ENCODE measurements around the gene PRR35. TPM values are rescaled to one million over a fixed set of nuclear protein-coding genes. Genes with fewer than 3 reads are reported as not detected.

PRR35 gene
- total RNA-seq, 1 donor from 2014 or later, result not detected

DNA sequence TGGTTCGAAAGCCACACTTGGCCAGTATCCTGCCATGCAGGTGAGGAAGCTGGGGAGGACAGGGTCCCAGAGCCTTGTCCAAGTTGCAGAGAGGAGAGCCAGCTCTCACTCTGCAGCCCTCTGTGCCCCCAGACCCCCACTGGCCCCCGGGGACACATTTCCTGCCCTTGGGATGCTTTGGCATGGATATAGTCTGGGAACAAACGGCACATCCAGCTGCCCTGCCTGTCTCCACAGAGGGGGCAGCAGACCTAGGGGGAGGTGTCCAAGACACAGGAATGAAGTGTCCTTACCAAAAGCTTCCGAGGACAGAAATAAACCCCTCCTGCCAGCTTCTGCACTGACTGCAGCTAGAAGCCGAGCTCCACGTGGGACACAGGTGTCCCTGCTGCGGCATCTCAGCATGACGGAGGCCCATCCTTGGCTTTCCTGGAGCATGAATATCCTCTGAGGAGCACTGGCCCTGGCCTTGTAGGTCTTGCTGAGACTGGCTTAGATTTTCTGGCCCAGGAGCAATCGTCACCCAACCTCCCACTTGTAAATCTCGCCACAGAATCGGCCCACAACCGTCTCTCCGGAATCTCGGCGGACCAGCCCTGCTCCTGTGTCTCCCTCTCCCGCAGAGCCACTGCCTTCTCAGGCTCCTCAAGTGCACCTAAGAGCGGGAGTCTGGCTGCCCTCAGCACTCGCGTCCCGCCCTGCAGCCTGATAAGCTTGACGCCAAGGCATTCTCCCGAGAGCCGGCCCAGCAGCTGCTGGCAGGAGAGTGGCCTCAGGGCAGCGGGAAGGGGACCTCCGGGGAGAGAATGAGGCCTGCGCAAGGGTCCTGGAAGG lies 33.8 kb upstream of the PRR35 start:
- H3K4me3 ChIP-seq (ENCODE audit: low read depth, low read length), result peak overlapping the region; percentile 81
- H3K27me3 ChIP-seq (ENCODE audit: control insufficient read depth, insufficient read depth, low read length), result no peaks in the 10 kb centered on the region
- TF ChIP-seq, protein P1, sequence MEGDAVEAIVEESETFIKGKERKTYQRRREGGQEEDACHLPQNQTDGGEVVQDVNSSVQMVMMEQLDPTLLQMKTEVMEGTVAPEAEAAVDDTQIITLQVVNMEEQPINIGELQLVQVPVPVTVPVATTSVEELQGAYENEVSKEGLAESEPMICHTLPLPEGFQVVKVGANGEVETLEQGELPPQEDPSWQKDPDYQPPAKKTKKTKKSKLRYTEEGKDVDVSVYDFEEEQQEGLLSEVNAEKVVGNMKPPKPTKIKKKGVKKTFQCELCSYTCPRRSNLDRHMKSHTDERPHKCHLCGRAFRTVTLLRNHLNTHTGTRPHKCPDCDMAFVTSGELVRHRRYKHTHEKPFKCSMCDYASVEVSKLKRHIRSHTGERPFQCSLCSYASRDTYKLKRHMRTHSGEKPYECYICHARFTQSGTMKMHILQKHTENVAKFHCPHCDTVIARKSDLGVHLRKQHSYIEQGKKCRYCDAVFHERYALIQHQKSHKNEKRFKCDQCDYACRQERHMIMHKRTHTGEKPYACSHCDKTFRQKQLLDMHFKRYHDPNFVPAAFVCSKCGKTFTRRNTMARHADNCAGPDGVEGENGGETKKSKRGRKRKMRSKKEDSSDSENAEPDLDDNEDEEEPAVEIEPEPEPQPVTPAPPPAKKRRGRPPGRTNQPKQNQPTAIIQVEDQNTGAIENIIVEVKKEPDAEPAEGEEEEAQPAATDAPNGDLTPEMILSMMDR (IDR thresholded peaks at IDR 0.05; ENCODE audit: insufficient read depth, low read length, poor library complexity, severe bottlenecking), result no peak
- H3K36me3 ChIP-seq (ENCODE audit: control insufficient read depth, insufficient read depth, low read length), result peaks cover 2% of the 10 kb centered on the region
- DNase-seq (ENCODE audit: low read depth), result no peak

GRCh38 chr16:527015-527903 lies 32.9 kb upstream of the PRR35 start, which contains the start of gene CAPN15:
CAPN15 (plus strand) TSS chr16:527712; CDS start chr16:546839, 19,127 bp downstream.
- H3K4me3 ChIP-seq (ENCODE audit: low read depth, low read length), result peak within 1 kb of the TSS; percentile 81
- no peaks in the 10 kb centered on the region for H3K27me3 ChIP-seq (ENCODE audit: control insufficient read depth, insufficient read depth, low read length)
- no peak for DNase-seq (ENCODE audit: low read depth)
- H3K36me3 ChIP-seq (ENCODE audit: control insufficient read depth, insufficient read depth, low read length), result peaks cover 2% of the 10 kb centered on the region
- TF ChIP-seq, protein P1 (IDR thresholded peaks at IDR 0.05; ENCODE audit: insufficient read depth, low read length, poor library complexity, severe bottlenecking), result no peak

- DNase-seq (ENCODE audit: low read depth), result no peak
- H3K36me3 ChIP-seq (ENCODE audit: control insufficient read depth, insufficient read depth, low read length), result peaks cover 2% of the 10 kb centered on the region
- TF ChIP-seq, protein P1 (IDR thresholded peaks at IDR 0.05; ENCODE audit: insufficient read depth, low read length, poor library complexity, severe bottlenecking), result no peak
Measured at GRCh38 chr16:528111-529011, 31.8 kb upstream of the PRR35 start.

GRCh38 chr16:529012-529575 lies 31.1 kb upstream of the PRR35 start:
- H3K4me3 ChIP-seq (ENCODE audit: low read depth, low read length), result peak overlapping the region; percentile 81
- TF ChIP-seq, protein P1 (IDR thresholded peaks at IDR 0.05; ENCODE audit: insufficient read depth, low read length, poor library complexity, severe bottlenecking), result no peak
- H3K27me3 ChIP-seq (ENCODE audit: control insufficient read depth, insufficient read depth, low read length), result no peaks in the 10 kb centered on the region
- DNase-seq (ENCODE audit: low read depth), result no peak
- peaks cover 2% of the 10 kb centered on the region for H3K36me3 ChIP-seq (ENCODE audit: control insufficient read depth, insufficient read depth, low read length)

More at GRCh38 chr16:528111-529011, 31.8 kb upstream of the PRR35 start:
- Histone ChIP-seq H3K4me3 (ENCODE audit: low read depth, low read length) (peak overlapping the region; percentile 81), H3K27me3 (ENCODE audit: control insufficient read depth, insufficient read depth, low read length) (no peaks in the 10 kb centered on the region)

Data from kidney epithelial cell (primary cell).